ENCODE measurements around the gene TMEM247. TPM values are rescaled to one million over a fixed set of nuclear protein-coding genes. Genes with fewer than 3 reads are reported as not detected.

Gene TMEM247
- total RNA-seq, 1 donor from 2014 or later: not detected

- no peaks in the 10 kb centered on the region for H3K9me3 Mint-ChIP-seq
- intact Hi-C loops (cut with micrococcal nuclease): no loop called here
- no peaks in the 10 kb centered on the region for H3K27me3 Mint-ChIP-seq
- DNase-seq (no peak), ATAC-seq (ENCODE audit: low read depth) (no peak)
- ChIA-PET POLR2A (no interaction called here), CTCF (no interaction called here)
- no peak overlapping the region for H3K27ac Mint-ChIP-seq
- H3K4me3 Mint-ChIP-seq: no peak overlapping the region
- peaks cover 14% of the 10 kb centered on the region for H3K4me1 Mint-ChIP-seq
- no peak for TF ChIP-seq CTCF (IDR thresholded peaks at IDR 0.05)
- H3K36me3 Mint-ChIP-seq (ENCODE audit: low read depth): no peaks in the 10 kb centered on the region
Measured at GRCh38 chr2:46487667-46488335, 8.4 kb downstream of the TMEM247 start.

- H3K27me3 Mint-ChIP-seq: no peaks in the 10 kb centered on the region
- TF ChIP-seq CTCF (IDR thresholded peaks at IDR 0.05): no peak
- no peak overlapping the region for H3K4me3 Mint-ChIP-seq
- no peaks in the 10 kb centered on the region for H3K9me3 Mint-ChIP-seq
- intact Hi-C loops (cut with micrococcal nuclease): no loop called here
- peaks cover 18% of the 10 kb centered on the region for H3K4me1 Mint-ChIP-seq
- POLR2A ChIA-PET: no interaction called here
- CTCF ChIA-PET: no interaction called here
- H3K27ac Mint-ChIP-seq: no peak overlapping the region
- no peak for ATAC-seq (ENCODE audit: low read depth)
- DNase-seq: no peak
- H3K36me3 Mint-ChIP-seq (ENCODE audit: low read depth): no peaks in the 10 kb centered on the region
Measured at GRCh38 chr2:46488389-46488788, 9.0 kb downstream of the TMEM247 start.

GRCh38 chr2:46489423-46490174 lies 10.2 kb downstream of the TMEM247 start:
- H3K36me3 Mint-ChIP-seq (ENCODE audit: low read depth): no peaks in the 10 kb centered on the region
- intact Hi-C loops (cut with micrococcal nuclease): no loop called here
- H3K4me1 Mint-ChIP-seq: peaks cover 23% of the 10 kb centered on the region
- H3K9me3 Mint-ChIP-seq: no peaks in the 10 kb centered on the region
- H3K27ac Mint-ChIP-seq: no peak overlapping the region
- no peaks in the 10 kb centered on the region for H3K27me3 Mint-ChIP-seq
- ATAC-seq (ENCODE audit: low read depth): no peak
- CTCF ChIA-PET: interaction anchor here (0.7 to 2.1 kb wide), 5 partner anchors 8 to 113 kb away, joined by 3 to 11 read pairs (median 3); no protein-coding TSS in a partner anchor
- POLR2A ChIA-PET: interaction anchor here (0.7 kb wide), 4 partner anchors 12 to 200 kb away, joined by 3 to 5 read pairs (median 4); no protein-coding TSS in a partner anchor
- DNase-seq: no peak
- no peak overlapping the region for H3K4me3 Mint-ChIP-seq
- TF ChIP-seq CTCF (IDR thresholded peaks at IDR 0.05): no peak

- DNase-seq: no peak
- H3K27ac Mint-ChIP-seq: no peak overlapping the region
- no peak for TF ChIP-seq CTCF (IDR thresholded peaks at IDR 0.05)
Measured at GRCh38 chr2:46490521-46491141, 11.3 kb downstream of the TMEM247 start.

GRCh38 chr2:46492301-46492700 lies 12.9 kb downstream of the TMEM247 start:
- no peak for TF ChIP-seq CTCF (IDR thresholded peaks at IDR 0.05)
- DNase-seq (no peak), ATAC-seq (ENCODE audit: low read depth) (no peak)
- intact Hi-C loops (cut with micrococcal nuclease): no loop called here
- ChIA-PET CTCF (no interaction called here), POLR2A (no interaction called here)
- no peak overlapping the region for H3K27ac Mint-ChIP-seq
- H3K27me3 Mint-ChIP-seq: no peaks in the 10 kb centered on the region
- H3K9me3 Mint-ChIP-seq: no peaks in the 10 kb centered on the region
- H3K4me1 Mint-ChIP-seq: peaks cover 23% of the 10 kb centered on the region
- no peaks in the 10 kb centered on the region for H3K36me3 Mint-ChIP-seq (ENCODE audit: low read depth)
- H3K4me3 Mint-ChIP-seq: no peak overlapping the region

More at GRCh38 chr2:46490521-46491141, 11.3 kb downstream of the TMEM247 start:
- no peaks in the 10 kb centered on the region for H3K36me3 Mint-ChIP-seq (ENCODE audit: low read depth)
- H3K9me3 Mint-ChIP-seq: no peaks in the 10 kb centered on the region
- peak overlapping the region; percentile 15 for H3K4me3 Mint-ChIP-seq
- CTCF ChIA-PET: interaction anchor here (0.7 to 2.1 kb wide), 8 partner anchors 9 to 112 kb away, joined by 3 to 11 read pairs (median 3); no protein-coding TSS in a partner anchor
- POLR2A ChIA-PET: interaction anchor here (1.2 kb wide), 1 partner anchor 59 kb away, joined by 3 read pairs; no protein-coding TSS in a partner anchor
- H3K4me1 Mint-ChIP-seq: peaks cover 23% of the 10 kb centered on the region
- ATAC-seq (ENCODE audit: low read depth): peak; percentile 80
- intact Hi-C loops (cut with micrococcal nuclease): no loop called here
- H3K27me3 Mint-ChIP-seq: no peaks in the 10 kb centered on the region

Data from activated B cell treated with CpG ODN at 0.5 μM for 24 hours (primary cell).